Osteoblast (primary cell): ENCODE results near the gene SHISA9. TPM values are rescaled to one million over a fixed set of nuclear protein-coding genes. Genes with fewer than 3 reads are reported as not detected.

Source experiments
- DNase-seq: peaks from one replicate; pipeline ENCODE4 v3.0.0; 2011; ENCODE audit warnings: low spot score, mixed read lengths; ENCODE audit not compliant: insufficient read length; ENCODE audit errors: missing footprints
- H2AFZ ChIP-seq: 2 replicates; pipeline ENCODE4 v1.6.0; 2011; ENCODE audit warnings: mild to moderate bottlenecking, low read length
- H3K27ac ChIP-seq: 2 replicates; pipeline ENCODE4 v1.5.1; 2011; ENCODE audit warnings: mild to moderate bottlenecking, low read depth, low read length, moderate library complexity
- H3K27me3 ChIP-seq: 2 replicates; pipeline ENCODE4 v1.6.0; 2012; ENCODE audit warnings: mild to moderate bottlenecking, control low read depth, inconsistent platforms, low read length, moderate library complexity; ENCODE audit not compliant: insufficient read depth
- H3K36me3 ChIP-seq: 2 replicates; pipeline ENCODE4 v1.5.1; 2011; ENCODE audit warnings: mild to moderate bottlenecking, low read length, control low read depth, moderate library complexity; ENCODE audit not compliant: insufficient read depth
- H3K4me1 ChIP-seq: 2 replicates; pipeline ENCODE4 v1.5.1; 2011; ENCODE audit warnings: mild to moderate bottlenecking, low read length, control low read depth, moderate library complexity; ENCODE audit not compliant: insufficient read depth
- H3K4me2 ChIP-seq: 2 replicates; pipeline ENCODE4 v1.6.0; 2011; ENCODE audit warnings: mild to moderate bottlenecking, low read length; ENCODE audit not compliant: insufficient read depth
- H3K4me3 ChIP-seq: fragments of 200-600 bp; sonication (generic); 3 replicates; pipeline ENCODE4 v1.5.1; 2012; ENCODE audit warnings: mild to moderate bottlenecking, low read length, inconsistent platforms; ENCODE audit not compliant: insufficient read depth
- H3K79me2 ChIP-seq: 2 replicates; pipeline ENCODE4 v1.6.0; 2012; ENCODE audit warnings: mild to moderate bottlenecking, low read length, control low read depth, inconsistent platforms; ENCODE audit not compliant: insufficient read depth
- H3K9me3 ChIP-seq: 2 replicates; pipeline ENCODE4 v1.5.1; 2011; ENCODE audit warnings: low read depth, low read length, control low read depth
- H4K20me1 ChIP-seq: 2 replicates; pipeline ENCODE4 v1.6.0; 2012; ENCODE audit warnings: mild to moderate bottlenecking, low read length, control low read depth; ENCODE audit not compliant: insufficient read depth
- CTCF ChIP-seq: IDR thresholded peaks from 2 replicates; pipeline ENCODE4 v1.5.1; 2011; ENCODE audit warnings: mild to moderate bottlenecking, low read depth, low read length, moderate library complexity; ENCODE audit errors: extremely low read depth
- total RNA-seq: library from RNA; depleted of rRNA; stranded (reverse); fragments of >200 nt; gene quantifications from 2 replicates; pipeline ENCODE4 v1.2.3, GENCODE V29; 2012

SHISA9 gene
- total RNA-seq, 1 donor: under 0.01 TPM

- TF ChIP-seq CTCF: no peak
- no peak overlapping the region for H3K4me2 ChIP-seq
- no peaks in the 10 kb centered on the region for H3K79me2 ChIP-seq
These were observed 22.4 kb upstream of the SHISA9 start for GRCh38 chr16:12878973-12879372.

GRCh38 chr16:12879812-12880211 lies 21.6 kb upstream of the SHISA9 start:
- Histone ChIP-seq H3K27ac (no peak overlapping the region), H3K79me2 (no peaks in the 10 kb centered on the region), H3K4me3 (no peak overlapping the region), H4K20me1 (no peaks in the 10 kb centered on the region), H3K27me3 (no peaks in the 10 kb centered on the region), H3K36me3 (no peaks in the 10 kb centered on the region), H3K4me2 (no peak overlapping the region), H3K4me1 (peaks cover 2% of the 10 kb centered on the region), H2AFZ (no peak overlapping the region), H3K9me3 (no peaks in the 10 kb centered on the region)
- no peak for TF ChIP-seq CTCF
- no peak for DNase-seq

More at GRCh38 chr16:12878973-12879372, 22.4 kb upstream of the SHISA9 start:
- H4K20me1 ChIP-seq: no peaks in the 10 kb centered on the region
- no peak for DNase-seq
- H3K27ac ChIP-seq: no peak overlapping the region
- H3K27me3 ChIP-seq: no peaks in the 10 kb centered on the region
- no peak overlapping the region for H3K4me3 ChIP-seq
- H3K9me3 ChIP-seq: no peaks in the 10 kb centered on the region
- H3K4me1 ChIP-seq: peaks cover 10% of the 10 kb centered on the region
- H2AFZ ChIP-seq: no peak overlapping the region
- H3K36me3 ChIP-seq: no peaks in the 10 kb centered on the region

GRCh38 chr16:12881182-12881581 lies 20.2 kb upstream of the SHISA9 start:
- no peak for DNase-seq
- H3K4me1 ChIP-seq: no peaks in the 10 kb centered on the region
- no peak overlapping the region for H3K4me3 ChIP-seq
- H3K9me3 ChIP-seq: no peaks in the 10 kb centered on the region
- H2AFZ ChIP-seq: no peak overlapping the region
- no peak overlapping the region for H3K27ac ChIP-seq
- no peak overlapping the region for H3K4me2 ChIP-seq
- H4K20me1 ChIP-seq: no peaks in the 10 kb centered on the region
- no peaks in the 10 kb centered on the region for H3K79me2 ChIP-seq
- no peak for TF ChIP-seq CTCF
- H3K27me3 ChIP-seq: no peaks in the 10 kb centered on the region
- no peaks in the 10 kb centered on the region for H3K36me3 ChIP-seq

- Histone ChIP-seq H3K4me2 (no peak overlapping the region), H3K27ac (no peak overlapping the region), H3K27me3 (no peaks in the 10 kb centered on the region), H3K79me2 (no peaks in the 10 kb centered on the region), H2AFZ (no peak overlapping the region), H3K9me3 (no peaks in the 10 kb centered on the region), H3K4me3 (no peak overlapping the region), H3K4me1 (no peaks in the 10 kb centered on the region), H4K20me1 (no peaks in the 10 kb centered on the region), H3K36me3 (no peaks in the 10 kb centered on the region)
- no peak for DNase-seq
- no peak for TF ChIP-seq CTCF
These were observed 19.7 kb upstream of the SHISA9 start for GRCh38 chr16:12881740-12882139.
